ENCODE measurements around the gene ZIC2.

ZIC2 gene

DNA sequence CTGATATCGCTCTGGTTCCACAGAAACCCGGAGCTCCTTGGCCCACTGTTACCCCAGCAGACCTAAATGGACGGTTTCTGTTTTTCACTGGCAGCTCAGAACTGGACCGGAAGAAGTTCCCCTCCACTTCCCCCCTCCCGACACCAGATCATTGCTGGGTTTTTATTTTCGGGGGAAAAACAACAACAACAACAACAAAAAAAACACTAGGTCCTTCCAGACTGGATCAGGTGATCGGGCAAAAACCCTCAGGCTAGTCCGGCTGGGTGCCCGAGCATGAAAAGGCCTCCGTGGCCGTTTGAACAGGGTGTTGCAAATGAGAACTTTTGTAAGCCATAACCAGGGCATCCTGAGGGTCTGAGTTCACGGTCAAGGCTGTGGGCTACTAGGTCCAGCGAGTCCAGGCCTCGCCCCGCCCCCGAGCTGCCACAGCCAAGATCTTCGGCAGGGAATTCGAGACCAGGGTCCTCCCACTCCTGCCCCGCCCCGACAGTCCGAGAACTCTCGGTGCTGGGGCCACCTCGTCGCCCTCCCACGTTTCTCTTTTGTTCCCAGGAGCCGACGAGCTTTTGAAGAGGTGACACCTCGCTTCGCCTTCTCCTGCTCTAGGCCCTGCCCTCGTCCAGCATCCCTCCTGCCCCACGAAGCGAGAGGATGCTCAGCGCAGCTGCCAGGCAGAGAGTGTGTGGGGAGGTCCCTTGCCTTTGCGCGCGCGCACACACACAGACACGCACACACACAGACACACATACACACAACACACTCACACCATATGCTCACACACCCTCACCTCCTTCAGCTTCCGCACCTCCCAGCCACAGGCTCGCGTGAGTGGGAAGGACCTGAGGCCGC lies 8.8 kb downstream of the ZIC2 start:
- Mint-ChIP-seq H3K4me1 (peaks cover 82% of the 10 kb centered on the region), H3K27me3 (ENCODE audit: low read depth, poor library complexity) (peaks cover 99% of the 10 kb centered on the region)
- peak; percentile 64 for DNase-seq

GRCh38 chr13:99991013-99991827 lies 9.6 kb downstream of the ZIC2 start:
- H3K27me3 Mint-ChIP-seq (ENCODE audit: low read depth, poor library complexity) = peaks cover 100% of the 10 kb centered on the region
- no peak overlapping the region for H3K27ac Mint-ChIP-seq
- peak overlapping the region; percentile 53 for H3K4me3 Mint-ChIP-seq
- peak; percentile 21 for DNase-seq
- peaks cover 84% of the 10 kb centered on the region for H3K4me1 Mint-ChIP-seq
- H3K9me3 Mint-ChIP-seq = no peaks in the 10 kb centered on the region
- peaks cover under 1% of the 10 kb centered on the region for H3K36me3 Mint-ChIP-seq (ENCODE audit: low read depth)
- TF ChIP-seq CTCF (IDR thresholded peaks at IDR 0.05) = no peak

More for the DNA sequence above, 8.8 kb downstream of the ZIC2 start:
- Mint-ChIP-seq H3K4me3 (peak overlapping the region; percentile 32), H3K9me3 (no peaks in the 10 kb centered on the region), H3K27ac (no peak overlapping the region), H3K36me3 (ENCODE audit: low read depth) (peaks cover 6% of the 10 kb centered on the region)
- TF ChIP-seq CTCF (IDR thresholded peaks at IDR 0.05) = no peak

DNA sequence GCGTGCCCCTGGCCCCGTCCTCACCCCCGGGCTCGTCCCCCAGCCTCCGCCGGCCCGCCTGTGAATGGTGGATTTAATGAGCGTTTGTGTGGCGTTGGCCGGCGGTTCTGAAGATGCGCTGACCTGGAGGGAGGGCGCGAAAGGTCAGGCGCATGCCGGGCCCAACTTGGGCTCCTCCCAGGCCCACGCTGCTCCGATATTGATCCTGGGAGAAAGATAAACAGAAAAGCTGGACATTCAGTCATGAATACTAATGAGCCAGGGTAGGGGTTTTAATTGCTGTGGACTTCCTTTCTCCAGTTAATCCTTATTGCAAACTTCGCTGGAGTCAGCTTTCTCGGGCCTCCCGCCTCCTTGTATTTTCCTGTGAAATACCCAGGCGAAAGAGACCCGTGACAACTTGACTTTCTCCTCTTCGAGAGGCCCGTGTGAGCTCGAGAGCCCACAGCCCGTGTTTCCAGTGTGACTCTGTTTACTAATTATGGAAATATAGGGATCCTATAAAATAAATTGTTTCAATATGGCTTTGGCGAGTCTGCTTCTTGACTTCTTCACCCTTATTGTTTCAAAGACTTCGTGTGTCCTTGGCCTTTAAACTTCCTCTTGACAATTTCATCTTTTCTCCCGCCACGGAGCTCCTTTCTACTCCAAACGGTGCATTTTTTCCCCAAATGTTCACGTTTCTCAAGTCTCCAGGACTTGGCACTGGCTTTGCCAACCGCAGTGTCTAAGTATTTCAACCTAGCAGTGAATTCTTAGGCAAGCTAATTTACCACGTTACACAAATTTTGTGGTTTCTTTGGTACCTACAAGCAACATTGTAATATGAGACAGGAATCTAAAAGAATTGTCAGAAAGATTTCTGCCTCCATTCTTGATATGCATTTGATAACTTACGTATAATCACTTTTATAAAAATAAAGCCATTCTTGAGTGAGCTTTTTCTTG lies 10.5 kb downstream of the ZIC2 start:
- H3K4me1 Mint-ChIP-seq = peaks cover 83% of the 10 kb centered on the region
- H3K4me3 Mint-ChIP-seq = peak overlapping the region; percentile 53
- peaks cover 100% of the 10 kb centered on the region for H3K27me3 Mint-ChIP-seq (ENCODE audit: low read depth, poor library complexity)
- no peaks in the 10 kb centered on the region for H3K36me3 Mint-ChIP-seq (ENCODE audit: low read depth)
- no peaks in the 10 kb centered on the region for H3K9me3 Mint-ChIP-seq
- DNase-seq = peak; percentile 40
- TF ChIP-seq CTCF (IDR thresholded peaks at IDR 0.05) = no peak
- H3K27ac Mint-ChIP-seq = no peak overlapping the region

GRCh38 chr13:99992949-99993351 lies 11.4 kb downstream of the ZIC2 start:
- H3K36me3 Mint-ChIP-seq (ENCODE audit: low read depth) = no peaks in the 10 kb centered on the region
- H3K27me3 Mint-ChIP-seq (ENCODE audit: low read depth, poor library complexity) = peaks cover 100% of the 10 kb centered on the region
- no peak overlapping the region for H3K4me3 Mint-ChIP-seq
- DNase-seq = no peak
- peaks cover 75% of the 10 kb centered on the region for H3K4me1 Mint-ChIP-seq
- H3K9me3 Mint-ChIP-seq = no peaks in the 10 kb centered on the region
- H3K27ac Mint-ChIP-seq = no peak overlapping the region
- TF ChIP-seq CTCF (IDR thresholded peaks at IDR 0.05) = no peak
